HepG2 (cell line): Measurements from ENCODE around the gene ANKIB1. TPM values are rescaled to one million over a fixed set of nuclear protein-coding genes. Genes with fewer than 3 reads are reported as not detected.

ENCODE experiments used
- ATAC-seq: fragments of 200-7000 bp; cut with Tn5 transposase; 3 replicates; pipeline ENCODE4 v1.9.1; 2020; ENCODE audit warnings: mild to moderate bottlenecking, moderate library complexity
- BruUV-seq: library from RNA; stranded (reverse); fragments of 400-500 nt; replicated peaks from 2 replicates; lab custom pipeline; 2021; lab: Mats Ljungman, UMichigan
- CTCF ChIA-PET: fragments of 300-600 bp; formaldehyde crosslinking; extraction: SDS; loops from one replicate; lab custom pipeline; 2021; ENCODE audit warnings: low total read pairs, inconsistent platforms, low intra/inter-chr PET ratio; lab: Yijun Ruan, JAX
- POLR2A ChIA-PET: fragments of 350-600 bp; sonication (Branson Sonifier 250); formaldehyde crosslinking; loops from one replicate; lab custom pipeline; 2020; ENCODE audit warnings: antibody characterized with exemption, inconsistent platforms; lab: Yijun Ruan, JAX
- DNase-seq: peaks from one replicate; pipeline ENCODE4 v3.0.0-alpha.2; 2015; ENCODE audit warnings: low spot score
- FAIRE-seq: peaks from 3 replicates; lab custom pipeline; 2011; peaks lifted over from hg19 to GRCh38; lab: Jason Lieb, UNC
- H2AFZ ChIP-seq: one replicate; pipeline ENCODE4 v1.6.1; 2011; ENCODE audit warnings: low read length, inconsistent platforms
- H3K27ac ChIP-seq: fragments of 300-600 bp; 3 replicates; pipeline ENCODE4 v1.8.0; 2011; ENCODE audit warnings: mixed run types, mild to moderate bottlenecking, mixed read lengths, low read length, inconsistent platforms; ENCODE audit not compliant: insufficient read depth; ENCODE audit errors: extremely low read length
- H3K27me3 ChIP-seq, 2 experiments: fragments of 200-600 bp in 1 of 2; 2 replicates in 1 of 2; 3 replicates in 1 of 2; pipeline versions ENCODE4 v1.6.0 to v1.8.0; 2011; ENCODE audit warnings: low read length in 2 of 2, mild to moderate bottlenecking in 2 of 2, moderate library complexity in 2 of 2, inconsistent platforms in 1 of 2; ENCODE audit not compliant: insufficient read depth in 2 of 2, control insufficient read depth in 1 of 2
- H3K36me3 ChIP-seq, 2 experiments: fragments of 200-600 bp in 1 of 2; replicated peaks in 1 of 2; 2 replicates in 1 of 2; 3 replicates in 1 of 2; pipeline versions ENCODE4 v1.5.1 to v1.8.0; 2011; ENCODE audit warnings: low read length in 2 of 2, inconsistent platforms in 1 of 2; ENCODE audit not compliant: insufficient read depth in 2 of 2, control insufficient read depth in 1 of 2
- H3K4me1 ChIP-seq: 2 replicates; pipeline ENCODE4 v1.5.1; 2012; ENCODE audit warnings: low read length, inconsistent platforms; ENCODE audit not compliant: insufficient read depth
- H3K4me2 ChIP-seq: 2 replicates; pipeline ENCODE4 v1.6.0; 2011; ENCODE audit warnings: low read depth, low read length, inconsistent platforms
- H3K4me3 ChIP-seq, 3 experiments: fragments of 200-600 bp in 1 of 3; sonication (generic), shearing (Covaris generic) in 1 of 3; replicated peaks in 1 of 3; 2 replicates each; pipeline ENCODE4 v1.5.1; 2011 to 2016; ENCODE audit warnings: low read length in 3 of 3, inconsistent platforms in 2 of 3, low read depth in 2 of 3, mild to moderate bottlenecking in 2 of 3, control low read depth in 1 of 3, mixed read lengths in 1 of 3; ENCODE audit not compliant: insufficient read depth in 1 of 3
- H3K79me2 ChIP-seq: one replicate; pipeline ENCODE4 v1.6.1; 2011; ENCODE audit warnings: low read length, inconsistent platforms; ENCODE audit not compliant: insufficient read depth
- H3K9ac ChIP-seq: 2 replicates; pipeline ENCODE4 v1.6.0; 2011; ENCODE audit warnings: mild to moderate bottlenecking, low read depth, low read length, inconsistent platforms; ENCODE audit not compliant: insufficient read depth
- H3K9me3 ChIP-seq: 2 replicates; pipeline ENCODE4 v1.5.1; 2012; ENCODE audit warnings: mild to moderate bottlenecking, low read length
- H4K20me1 ChIP-seq: 2 replicates; pipeline ENCODE4 v1.6.0; 2011; ENCODE audit warnings: inconsistent platforms, mild to moderate bottlenecking, low read length, moderate library complexity; ENCODE audit not compliant: insufficient read depth
- FOSL2 ChIP-seq: sonication (generic); formaldehyde crosslinking; IDR thresholded peaks from 2 replicates; pipeline ENCODE4 v1.4.0; 2020; ENCODE audit warnings: missing genetic modification reagents
- MAFF ChIP-seq: IDR thresholded peaks from 2 replicates; pipeline ENCODE4 v1.6.1; 2011; ENCODE audit warnings: low read depth, low read length, improper control_type of control experiment
- MAFK ChIP-seq, 2 experiments: IDR thresholded peaks in 1 of 2; conservative IDR thresholded peaks in 1 of 2; 2 replicates each; pipeline ENCODE4 v1.6.1; 2011; ENCODE audit warnings: improper control_type of control experiment in 2 of 2, low read length in 2 of 2
- PPARG ChIP-seq: conservative IDR thresholded peaks from 2 replicates; pipeline ENCODE4 v1.6.1; 2016; ENCODE audit warnings: missing biosample characterization, missing genetic modification reagents
- ZNF34 ChIP-seq: sonication (generic); formaldehyde crosslinking; IDR thresholded peaks from 2 replicates; pipeline ENCODE4 v1.4.0; 2020; ENCODE audit warnings: mild to moderate bottlenecking, missing genetic modification reagents, borderline replicate concordance
- ZSCAN22 ChIP-seq: sonication (generic); formaldehyde crosslinking; IDR thresholded peaks from 2 replicates; pipeline ENCODE4 v1.4.0; 2020; ENCODE audit warnings: mild to moderate bottlenecking, missing genetic modification reagents
- in situ Hi-C: cut with HindIII; loops from 2 replicates; pipeline ENCODE4 v1.10.0; 2017; ENCODE audit warnings: low pct_unique_long_range_greater_than_20kb; ENCODE audit not compliant: extremely low pct_ligation_motif_present
- intact Hi-C: fragments of 100-400 bp; cut with micrococcal nuclease; formaldehyde crosslinking; loops from one replicate; pipeline ENCODE4 v1.10.0; 2022; ENCODE audit not compliant: unreplicated experiment
- polyA plus RNA-seq, 8 experiments: library from polyadenylated mRNA; depleted of rRNA in 3 of 8; stranded (reverse) in 7 of 8; unstranded in 1 of 8; fragments of >200 nt; fragmentation: Illumina TruSeq in 4 of 8; extraction: Trizol in 4 of 8; gene quantifications; 2 replicates each; pipeline versions ENCODE4 v1.2.1 to v1.2.3, GENCODE V29; 2011 to 2016; ENCODE audit warnings: low read depth in 4 of 8, missing spikeins in 1 of 8, mixed read lengths in 1 of 8; ENCODE audit not compliant: insufficient read depth in 1 of 8
- total RNA-seq, 5 experiments: library from RNA; depleted of rRNA; stranded (reverse); fragments of >200 nt; fragmentation: Illumina TruSeq; extraction: Trizol; gene quantifications; 2 replicates each; pipeline ENCODE4 v1.2.3, GENCODE V29; 2016; ENCODE audit warnings: low read depth in 1 of 5
- TF ChIP-seq, protein P1 (sequence below): sonication (generic); formaldehyde crosslinking; IDR thresholded peaks from 2 replicates; pipeline ENCODE4 v1.4.0; 2020; ENCODE audit warnings: missing genetic modification reagents, mild to moderate bottlenecking, borderline replicate concordance
- TF ChIP-seq, protein P2 (sequence below): sonication (generic); formaldehyde crosslinking; IDR thresholded peaks from 2 replicates; pipeline ENCODE4 v1.4.0; 2020; ENCODE audit warnings: mild to moderate bottlenecking, missing genetic modification reagents
- TF ChIP-seq, protein P3 (sequence below): fragments of 450-650 bp; IDR thresholded peaks from 2 replicates; pipeline ENCODE4 v1.6.1; 2017; ENCODE audit warnings: mild to moderate bottlenecking

Gene ANKIB1
- total and polyA plus RNA-seq, 2 of the 13 experiments (the other 11 are each of a cell fraction or from before 2014, with no cell fraction given): 28.7 to 29.6 TPM

DNA sequence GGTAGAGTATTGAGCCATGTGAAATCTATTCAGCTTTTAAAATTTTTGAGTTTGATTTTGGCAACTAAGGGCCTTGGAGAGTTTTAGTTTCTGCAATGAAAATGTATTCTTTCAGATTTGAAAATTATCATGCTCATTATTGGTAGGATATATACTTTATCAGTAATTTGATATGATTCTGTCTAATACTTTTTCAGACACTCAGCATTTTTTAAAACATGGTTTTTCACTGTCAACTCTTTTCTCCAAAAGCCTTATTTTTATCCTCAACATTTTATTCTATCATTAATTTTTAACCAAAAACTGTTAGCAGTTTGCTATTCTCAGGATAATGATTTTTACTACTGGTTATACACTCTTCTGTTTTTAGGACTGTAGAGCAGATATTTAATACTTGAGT lies 4.8 kb downstream of the ANKIB1 start:
- no peak overlapping the region for H3K9ac ChIP-seq
- TF ChIP-seq MAFF: peak; percentile 52; the same call in 1 of the 2 replicates
- TF ChIP-seq, protein P1, sequence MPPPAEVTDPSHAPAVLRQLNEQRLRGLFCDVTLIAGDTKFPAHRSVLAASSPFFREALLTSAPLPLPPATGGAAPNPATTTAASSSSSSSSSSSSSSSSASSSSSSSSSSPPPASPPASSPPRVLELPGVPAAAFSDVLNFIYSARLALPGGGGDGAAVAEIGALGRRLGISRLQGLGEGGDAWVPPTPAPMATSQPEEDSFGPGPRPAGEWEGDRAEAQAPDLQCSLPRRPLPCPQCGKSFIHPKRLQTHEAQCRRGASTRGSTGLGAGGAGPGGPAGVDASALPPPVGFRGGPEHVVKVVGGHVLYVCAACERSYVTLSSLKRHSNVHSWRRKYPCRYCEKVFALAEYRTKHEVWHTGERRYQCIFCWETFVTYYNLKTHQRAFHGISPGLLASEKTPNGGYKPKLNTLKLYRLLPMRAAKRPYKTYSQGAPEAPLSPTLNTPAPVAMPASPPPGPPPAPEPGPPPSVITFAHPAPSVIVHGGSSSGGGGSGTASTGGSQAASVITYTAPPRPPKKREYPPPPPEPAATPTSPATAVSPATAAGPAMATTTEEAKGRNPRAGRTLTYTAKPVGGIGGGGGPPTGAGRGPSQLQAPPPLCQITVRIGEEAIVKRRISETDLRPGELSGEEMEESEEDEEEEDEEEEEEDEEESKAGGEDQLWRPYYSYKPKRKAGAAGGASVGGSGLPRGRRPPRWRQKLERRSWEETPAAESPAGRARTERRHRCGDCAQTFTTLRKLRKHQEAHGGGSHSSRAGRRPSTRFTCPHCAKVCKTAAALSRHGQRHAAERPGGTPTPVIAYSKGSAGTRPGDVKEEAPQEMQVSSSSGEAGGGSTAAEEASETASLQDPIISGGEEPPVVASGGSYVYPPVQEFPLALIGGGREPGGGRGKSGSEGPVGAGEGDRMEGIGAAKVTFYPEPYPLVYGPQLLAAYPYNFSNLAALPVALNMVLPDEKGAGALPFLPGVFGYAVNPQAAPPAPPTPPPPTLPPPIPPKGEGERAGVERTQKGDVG (CRISPR knock-in tag): no peak
- TF ChIP-seq MAFK (conservative IDR thresholded peaks at IDR 0.05 in 1 of 2, IDR thresholded peaks at IDR 0.05 in 1 of 2; ENCODE audit: low read length in 2 of 2): peak; percentile 27 to 57; a peak in 2 of 4 replicates
- TF ChIP-seq ZSCAN22: no peak
- TF ChIP-seq, protein P2, sequence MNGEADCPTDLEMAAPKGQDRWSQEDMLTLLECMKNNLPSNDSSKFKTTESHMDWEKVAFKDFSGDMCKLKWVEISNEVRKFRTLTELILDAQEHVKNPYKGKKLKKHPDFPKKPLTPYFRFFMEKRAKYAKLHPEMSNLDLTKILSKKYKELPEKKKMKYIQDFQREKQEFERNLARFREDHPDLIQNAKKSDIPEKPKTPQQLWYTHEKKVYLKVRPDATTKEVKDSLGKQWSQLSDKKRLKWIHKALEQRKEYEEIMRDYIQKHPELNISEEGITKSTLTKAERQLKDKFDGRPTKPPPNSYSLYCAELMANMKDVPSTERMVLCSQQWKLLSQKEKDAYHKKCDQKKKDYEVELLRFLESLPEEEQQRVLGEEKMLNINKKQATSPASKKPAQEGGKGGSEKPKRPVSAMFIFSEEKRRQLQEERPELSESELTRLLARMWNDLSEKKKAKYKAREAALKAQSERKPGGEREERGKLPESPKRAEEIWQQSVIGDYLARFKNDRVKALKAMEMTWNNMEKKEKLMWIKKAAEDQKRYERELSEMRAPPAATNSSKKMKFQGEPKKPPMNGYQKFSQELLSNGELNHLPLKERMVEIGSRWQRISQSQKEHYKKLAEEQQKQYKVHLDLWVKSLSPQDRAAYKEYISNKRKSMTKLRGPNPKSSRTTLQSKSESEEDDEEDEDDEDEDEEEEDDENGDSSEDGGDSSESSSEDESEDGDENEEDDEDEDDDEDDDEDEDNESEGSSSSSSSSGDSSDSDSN: no peak
- TF ChIP-seq ZNF34 (CRISPR knock-in tag): no peak
- no peak for TF ChIP-seq PPARG (CRISPR knock-in tag)
- TF ChIP-seq, protein P3, sequence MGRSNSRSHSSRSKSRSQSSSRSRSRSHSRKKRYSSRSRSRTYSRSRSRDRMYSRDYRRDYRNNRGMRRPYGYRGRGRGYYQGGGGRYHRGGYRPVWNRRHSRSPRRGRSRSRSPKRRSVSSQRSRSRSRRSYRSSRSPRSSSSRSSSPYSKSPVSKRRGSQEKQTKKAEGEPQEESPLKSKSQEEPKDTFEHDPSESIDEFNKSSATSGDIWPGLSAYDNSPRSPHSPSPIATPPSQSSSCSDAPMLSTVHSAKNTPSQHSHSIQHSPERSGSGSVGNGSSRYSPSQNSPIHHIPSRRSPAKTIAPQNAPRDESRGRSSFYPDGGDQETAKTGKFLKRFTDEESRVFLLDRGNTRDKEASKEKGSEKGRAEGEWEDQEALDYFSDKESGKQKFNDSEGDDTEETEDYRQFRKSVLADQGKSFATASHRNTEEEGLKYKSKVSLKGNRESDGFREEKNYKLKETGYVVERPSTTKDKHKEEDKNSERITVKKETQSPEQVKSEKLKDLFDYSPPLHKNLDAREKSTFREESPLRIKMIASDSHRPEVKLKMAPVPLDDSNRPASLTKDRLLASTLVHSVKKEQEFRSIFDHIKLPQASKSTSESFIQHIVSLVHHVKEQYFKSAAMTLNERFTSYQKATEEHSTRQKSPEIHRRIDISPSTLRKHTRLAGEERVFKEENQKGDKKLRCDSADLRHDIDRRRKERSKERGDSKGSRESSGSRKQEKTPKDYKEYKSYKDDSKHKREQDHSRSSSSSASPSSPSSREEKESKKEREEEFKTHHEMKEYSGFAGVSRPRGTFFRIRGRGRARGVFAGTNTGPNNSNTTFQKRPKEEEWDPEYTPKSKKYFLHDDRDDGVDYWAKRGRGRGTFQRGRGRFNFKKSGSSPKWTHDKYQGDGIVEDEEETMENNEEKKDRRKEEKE: no peak
- TF ChIP-seq FOSL2: no peak
- peaks cover 0 to 6% of the 10 kb centered on the region in 2 experiments; a peak in 3 of 5 replicates for H3K36me3 ChIP-seq
- in situ Hi-C loops: no loop called here
- ATAC-seq (no peak), DNase-seq (no peak), FAIRE-seq (no peak)
- H3K9me3 ChIP-seq: no peaks in the 10 kb centered on the region
- intact Hi-C loops: no loop called here
- H3K27me3 ChIP-seq: no peaks in the 10 kb centered on the region; a peak in 1 of 5 replicates
- H3K4me3 ChIP-seq: no peak overlapping the region
- BruUV-seq: no TSS peak
- H4K20me1 ChIP-seq: no peaks in the 10 kb centered on the region; the same call in 1 of the 2 replicates
- no peak overlapping the region for H3K4me2 ChIP-seq
- H2AFZ ChIP-seq: no peak overlapping the region
- H3K79me2 ChIP-seq: peaks cover 78% of the 10 kb centered on the region
- no peak overlapping the region for H3K27ac ChIP-seq
- CTCF ChIA-PET: no interaction called here
- peaks cover 14% of the 10 kb centered on the region for H3K4me1 ChIP-seq
- POLR2A ChIA-PET: no interaction called here
